Osteoblast (primary cell): ENCODE measurements around the gene PRRC2A. TPM values are rescaled to one million over a fixed set of nuclear protein-coding genes. Genes with fewer than 3 reads are reported as not detected.

Source experiments
- DNase-seq: peaks from one replicate; pipeline ENCODE4 v3.0.0; 2011; ENCODE audit warnings: low spot score, mixed read lengths; ENCODE audit not compliant: insufficient read length; ENCODE audit errors: missing footprints
- H2AFZ ChIP-seq: 2 replicates; pipeline ENCODE4 v1.6.0; 2011; ENCODE audit warnings: mild to moderate bottlenecking, low read length
- H3K27ac ChIP-seq: 2 replicates; pipeline ENCODE4 v1.5.1; 2011; ENCODE audit warnings: mild to moderate bottlenecking, low read depth, low read length, moderate library complexity
- H3K27me3 ChIP-seq: 2 replicates; pipeline ENCODE4 v1.6.0; 2012; ENCODE audit warnings: mild to moderate bottlenecking, control low read depth, inconsistent platforms, low read length, moderate library complexity; ENCODE audit not compliant: insufficient read depth
- H3K36me3 ChIP-seq: 2 replicates; pipeline ENCODE4 v1.5.1; 2011; ENCODE audit warnings: mild to moderate bottlenecking, low read length, control low read depth, moderate library complexity; ENCODE audit not compliant: insufficient read depth
- H3K4me1 ChIP-seq: 2 replicates; pipeline ENCODE4 v1.5.1; 2011; ENCODE audit warnings: mild to moderate bottlenecking, low read length, control low read depth, moderate library complexity; ENCODE audit not compliant: insufficient read depth
- H3K4me2 ChIP-seq: 2 replicates; pipeline ENCODE4 v1.6.0; 2011; ENCODE audit warnings: mild to moderate bottlenecking, low read length; ENCODE audit not compliant: insufficient read depth
- H3K4me3 ChIP-seq: fragments of 200-600 bp; sonication (generic); 3 replicates; pipeline ENCODE4 v1.5.1; 2012; ENCODE audit warnings: mild to moderate bottlenecking, low read length, inconsistent platforms; ENCODE audit not compliant: insufficient read depth
- H3K79me2 ChIP-seq: 2 replicates; pipeline ENCODE4 v1.6.0; 2012; ENCODE audit warnings: mild to moderate bottlenecking, low read length, control low read depth, inconsistent platforms; ENCODE audit not compliant: insufficient read depth
- H3K9me3 ChIP-seq: 2 replicates; pipeline ENCODE4 v1.5.1; 2011; ENCODE audit warnings: low read depth, low read length, control low read depth
- H4K20me1 ChIP-seq: 2 replicates; pipeline ENCODE4 v1.6.0; 2012; ENCODE audit warnings: mild to moderate bottlenecking, low read length, control low read depth; ENCODE audit not compliant: insufficient read depth
- CTCF ChIP-seq: IDR thresholded peaks from 2 replicates; pipeline ENCODE4 v1.5.1; 2011; ENCODE audit warnings: mild to moderate bottlenecking, low read depth, low read length, moderate library complexity; ENCODE audit errors: extremely low read depth
- total RNA-seq: library from RNA; depleted of rRNA; stranded (reverse); fragments of >200 nt; gene quantifications from 2 replicates; pipeline ENCODE4 v1.2.3, GENCODE V29; 2012

The PRRC2A gene
- total RNA-seq, 1 donor: 49.2 TPM

DNA sequence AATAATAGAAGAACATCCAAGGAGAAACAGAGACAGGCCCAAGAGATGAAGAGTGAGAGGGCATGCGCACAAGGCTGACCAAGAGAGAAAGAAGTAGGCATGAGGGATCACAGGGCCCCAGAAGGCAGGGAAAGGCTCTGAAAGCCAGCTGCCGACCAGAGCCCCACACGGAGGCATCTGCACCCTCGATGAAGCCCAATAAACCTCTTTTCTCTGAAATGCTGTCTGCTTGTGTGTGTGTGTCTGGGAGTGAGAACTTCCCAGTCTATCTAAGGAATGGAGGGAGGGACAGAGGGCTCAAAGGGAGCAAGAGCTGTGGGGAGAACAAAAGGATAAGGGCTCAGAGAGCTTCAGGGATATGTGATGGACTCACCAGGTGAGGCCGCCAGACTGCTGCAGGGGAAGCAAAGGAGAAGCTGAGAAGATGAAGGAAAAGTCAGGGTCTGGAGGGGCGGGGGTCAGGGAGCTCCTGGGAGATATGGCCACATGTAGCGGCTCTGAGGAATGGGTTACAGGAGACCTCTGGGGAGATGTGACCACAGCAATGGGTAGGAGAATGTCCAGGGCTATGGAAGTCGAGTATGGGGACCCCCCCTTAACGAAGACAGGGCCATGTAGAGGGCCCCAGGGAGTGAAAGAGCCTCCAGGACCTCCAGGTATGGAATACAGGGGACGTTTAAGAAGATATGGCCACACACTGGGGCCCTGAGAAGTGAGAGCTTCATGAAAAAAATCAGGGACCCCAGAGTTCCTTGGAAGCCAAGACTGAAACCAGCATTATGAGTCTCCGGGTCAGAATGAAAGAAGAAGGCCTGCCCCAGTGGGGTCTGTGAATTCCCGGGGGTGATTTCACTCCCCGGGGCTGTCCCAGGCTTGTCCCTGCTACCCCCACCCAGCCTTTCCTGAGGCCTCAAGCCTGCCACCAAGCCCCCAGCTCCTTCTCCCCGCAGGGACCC lies 46.1 kb upstream of the PRRC2A start:
- H3K27me3 ChIP-seq: no peaks in the 10 kb centered on the region
- H4K20me1 ChIP-seq: no peaks in the 10 kb centered on the region
- no peak overlapping the region for H3K4me2 ChIP-seq
- H3K9me3 ChIP-seq: no peaks in the 10 kb centered on the region
- TF ChIP-seq CTCF: no peak
- H3K79me2 ChIP-seq: no peaks in the 10 kb centered on the region
- no peak overlapping the region for H3K4me3 ChIP-seq
- no peaks in the 10 kb centered on the region for H3K36me3 ChIP-seq
- H3K4me1 ChIP-seq: peaks cover 2% of the 10 kb centered on the region
- H2AFZ ChIP-seq: no peak overlapping the region
- peak; percentile 80 for DNase-seq
- no peak overlapping the region for H3K27ac ChIP-seq

- Histone ChIP-seq H4K20me1 (no peaks in the 10 kb centered on the region), H3K4me1 (peaks cover 3% of the 10 kb centered on the region), H3K27ac (no peak within 1 kb of the TSS), H2AFZ (peak within 1 kb of the TSS; percentile 7), H3K36me3 (no peaks in the 10 kb centered on the region), H3K27me3 (no peaks in the 10 kb centered on the region), H3K9me3 (no peaks in the 10 kb centered on the region), H3K79me2 (no peaks in the 10 kb centered on the region), H3K4me3 (peak within 1 kb of the TSS; percentile 23), H3K4me2 (peak within 1 kb of the TSS; percentile 30)
- no peak for TF ChIP-seq CTCF
- DNase-seq: peak; percentile 92
These were observed 45.1 kb upstream of the PRRC2A start, which contains the start of gene TNF for GRCh38 chr6:31575335-31575901. Gene TNF, plus strand, starts transcription at chr6:31575565. Its CDS starts 177 bp downstream, at chr6:31575742.

DNA sequence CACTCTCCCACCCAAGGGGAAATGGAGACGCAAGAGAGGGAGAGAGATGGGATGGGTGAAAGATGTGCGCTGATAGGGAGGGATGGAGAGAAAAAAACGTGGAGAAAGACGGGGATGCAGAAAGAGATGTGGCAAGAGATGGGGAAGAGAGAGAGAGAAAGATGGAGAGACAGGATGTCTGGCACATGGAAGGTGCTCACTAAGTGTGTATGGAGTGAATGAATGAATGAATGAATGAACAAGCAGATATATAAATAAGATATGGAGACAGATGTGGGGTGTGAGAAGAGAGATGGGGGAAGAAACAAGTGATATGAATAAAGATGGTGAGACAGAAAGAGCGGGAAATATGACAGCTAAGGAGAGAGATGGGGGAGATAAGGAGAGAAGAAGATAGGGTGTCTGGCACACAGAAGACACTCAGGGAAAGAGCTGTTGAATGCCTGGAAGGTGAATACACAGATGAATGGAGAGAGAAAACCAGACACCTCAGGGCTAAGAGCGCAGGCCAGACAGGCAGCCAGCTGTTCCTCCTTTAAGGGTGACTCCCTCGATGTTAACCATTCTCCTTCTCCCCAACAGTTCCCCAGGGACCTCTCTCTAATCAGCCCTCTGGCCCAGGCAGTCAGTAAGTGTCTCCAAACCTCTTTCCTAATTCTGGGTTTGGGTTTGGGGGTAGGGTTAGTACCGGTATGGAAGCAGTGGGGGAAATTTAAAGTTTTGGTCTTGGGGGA lies 44.4 kb upstream of the PRRC2A start:
- no peaks in the 10 kb centered on the region for H3K79me2 ChIP-seq
- no peak for TF ChIP-seq CTCF
- H4K20me1 ChIP-seq: no peaks in the 10 kb centered on the region
- no peak overlapping the region for H3K4me3 ChIP-seq
- peak; percentile 79 for DNase-seq
- H3K4me1 ChIP-seq: peaks cover 6% of the 10 kb centered on the region
- no peaks in the 10 kb centered on the region for H3K36me3 ChIP-seq
- no peak overlapping the region for H2AFZ ChIP-seq
- no peaks in the 10 kb centered on the region for H3K27me3 ChIP-seq
- no peak overlapping the region for H3K27ac ChIP-seq
- H3K9me3 ChIP-seq: no peaks in the 10 kb centered on the region
- H3K4me2 ChIP-seq: no peak overlapping the region
